ENCODE measurements around the gene FLVCR2.
A peak's percentile ranks its signal among the peaks of the same experiment; 100 is the strongest.

FLVCR2 gene

GRCh38 chr14:75558440-75558839 is 20.0 kb upstream of the FLVCR2 start:
- DNase-seq, result no peak

- DNase-seq, result no peak
These were observed 19.4 kb upstream of the FLVCR2 start for GRCh38 chr14:75559045-75559444.

- no peak for DNase-seq
These were observed 18.8 kb upstream of the FLVCR2 start for GRCh38 chr14:75559451-75560222.

GRCh38 chr14:75561013-75561432 is 17.4 kb upstream of the FLVCR2 start:
- peak; percentile 60 for DNase-seq

- no peak for DNase-seq
These were observed 16.3 kb upstream of the FLVCR2 start for GRCh38 chr14:75562089-75562488.

- no peak for DNase-seq
These were observed 15.9 kb upstream of the FLVCR2 start for GRCh38 chr14:75562489-75562888.

- DNase-seq, result no peak
These were observed 14.5 kb upstream of the FLVCR2 start for GRCh38 chr14:75563931-75564330.

- DNase-seq, result no peak
These were observed 13.4 kb upstream of the FLVCR2 start for GRCh38 chr14:75565056-75565455.

- peak; percentile 63 for DNase-seq
These were observed 12.1 kb upstream of the FLVCR2 start for GRCh38 chr14:75566321-75566720.

GRCh38 chr14:75566752-75567151 is 11.7 kb upstream of the FLVCR2 start:
- no peak for DNase-seq

GRCh38 chr14:75568140-75568539 is 10.3 kb upstream of the FLVCR2 start:
- no peak for DNase-seq

GRCh38 chr14:75568791-75569190 is 9.6 kb upstream of the FLVCR2 start:
- DNase-seq, result no peak

- no peak for DNase-seq
These were observed 7.6 kb upstream of the FLVCR2 start for GRCh38 chr14:75570797-75571196.

- no peak for DNase-seq
These were observed 6.3 kb upstream of the FLVCR2 start for GRCh38 chr14:75572104-75572503.

- no peak for DNase-seq
These were observed 1.3 kb upstream of the FLVCR2 start for GRCh38 chr14:75577090-75577489.

- DNase-seq, result peak; percentile 73
These were observed 705 bp upstream of the FLVCR2 start for GRCh38 chr14:75577729-75578101.

- no peak for DNase-seq
These were observed 442 bp downstream of the FLVCR2 start for GRCh38 chr14:75578786-75579337.

- DNase-seq, result no peak
These were observed 981 bp downstream of the FLVCR2 start for GRCh38 chr14:75579338-75579864.

- no peak for DNase-seq
These were observed 1.5 kb downstream of the FLVCR2 start for GRCh38 chr14:75579882-75580281.

GRCh38 chr14:75587388-75587787 is 9.0 kb downstream of the FLVCR2 start:
- no peak for DNase-seq

- no peak for DNase-seq
These were observed 11.5 kb downstream of the FLVCR2 start for GRCh38 chr14:75589931-75590330.

- no peak for DNase-seq
These were observed 13.0 kb downstream of the FLVCR2 start for GRCh38 chr14:75591331-75591946.

- no peak for DNase-seq
These were observed 13.7 kb downstream of the FLVCR2 start for GRCh38 chr14:75591987-75592575.

GRCh38 chr14:75595226-75595625 is 16.8 kb downstream of the FLVCR2 start:
- no peak for DNase-seq

All from CD4-positive, alpha-beta T cell treated with Interleukin-12 subunit alpha and Interleukin-12 subunit beta, for 1 hour (primary cell).